Measurements from ENCODE around the gene TRAF4.

DNA sequence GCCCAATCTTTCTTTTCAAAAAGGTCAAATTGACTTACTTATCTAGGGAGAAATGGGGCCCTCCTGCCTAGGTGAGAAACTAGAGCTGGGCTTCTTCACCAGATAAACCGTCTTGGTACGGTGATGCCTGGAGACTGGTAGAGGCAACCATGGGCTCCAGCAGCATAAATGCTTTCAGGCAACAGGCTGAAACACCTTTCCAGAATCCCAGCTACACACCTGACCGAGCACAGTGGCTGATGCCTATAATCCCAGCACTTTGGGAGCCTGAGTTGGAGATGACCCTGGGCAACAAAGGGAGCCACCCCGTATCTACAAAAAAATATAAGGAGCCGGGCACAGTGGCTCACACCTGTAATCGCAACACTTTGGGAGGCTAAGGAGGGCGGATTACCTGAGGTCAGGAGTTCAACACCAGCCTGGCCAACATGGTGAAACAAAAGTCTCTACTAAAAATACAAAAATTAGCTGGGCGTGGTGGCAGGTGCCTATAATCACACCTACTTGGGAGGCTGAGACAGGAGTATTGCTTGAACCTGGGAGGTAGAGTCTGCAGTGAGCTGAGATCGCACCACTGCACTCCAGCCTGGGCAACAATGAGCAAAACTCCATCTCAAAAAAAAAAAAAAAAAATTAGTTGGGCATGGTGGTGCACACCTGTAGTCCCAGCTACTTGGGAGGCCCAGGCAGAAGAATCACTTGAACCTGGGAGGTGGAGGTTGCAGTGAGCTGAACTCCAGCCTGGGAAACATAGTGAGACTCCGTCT, 8.0 kb downstream of the TRAF4 start:
- TF ChIP-seq, protein P1, sequence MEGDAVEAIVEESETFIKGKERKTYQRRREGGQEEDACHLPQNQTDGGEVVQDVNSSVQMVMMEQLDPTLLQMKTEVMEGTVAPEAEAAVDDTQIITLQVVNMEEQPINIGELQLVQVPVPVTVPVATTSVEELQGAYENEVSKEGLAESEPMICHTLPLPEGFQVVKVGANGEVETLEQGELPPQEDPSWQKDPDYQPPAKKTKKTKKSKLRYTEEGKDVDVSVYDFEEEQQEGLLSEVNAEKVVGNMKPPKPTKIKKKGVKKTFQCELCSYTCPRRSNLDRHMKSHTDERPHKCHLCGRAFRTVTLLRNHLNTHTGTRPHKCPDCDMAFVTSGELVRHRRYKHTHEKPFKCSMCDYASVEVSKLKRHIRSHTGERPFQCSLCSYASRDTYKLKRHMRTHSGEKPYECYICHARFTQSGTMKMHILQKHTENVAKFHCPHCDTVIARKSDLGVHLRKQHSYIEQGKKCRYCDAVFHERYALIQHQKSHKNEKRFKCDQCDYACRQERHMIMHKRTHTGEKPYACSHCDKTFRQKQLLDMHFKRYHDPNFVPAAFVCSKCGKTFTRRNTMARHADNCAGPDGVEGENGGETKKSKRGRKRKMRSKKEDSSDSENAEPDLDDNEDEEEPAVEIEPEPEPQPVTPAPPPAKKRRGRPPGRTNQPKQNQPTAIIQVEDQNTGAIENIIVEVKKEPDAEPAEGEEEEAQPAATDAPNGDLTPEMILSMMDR (IDR thresholded peaks at IDR 0.05), result no peak
- no peak for TF ChIP-seq POLR2A (IDR thresholded peaks at IDR 0.05)

All from esophagus squamous epithelium (tissue), 4 donors.